ENCODE data around the gene ANAPC7. TPM values are rescaled to one million over a fixed set of nuclear protein-coding genes. Genes with fewer than 3 reads are reported as not detected.

The ANAPC7 gene
- total RNA-seq, 1 experiment from 2014 or later: 91.1 TPM

GRCh38 chr12:110354172-110354780, 49.2 kb downstream of the ANAPC7 start:
- Histone ChIP-seq H2BK120ac (ENCODE audit: low read depth, low read length, poor library complexity, severe bottlenecking) (no peak overlapping the region), H3K14ac (ENCODE audit: insufficient read depth, low read length) (no peak overlapping the region), H3K9me3 (ENCODE audit: control insufficient read depth, low read depth, low read length) (no peaks in the 10 kb centered on the region), H3K27me3 (ENCODE audit: insufficient read depth, low read length) (no peaks in the 10 kb centered on the region), H2BK15ac (ENCODE audit: low read depth, low read length) (no peak overlapping the region), H2BK20ac (ENCODE audit: low read depth, low read length, poor library complexity, severe bottlenecking) (no peak overlapping the region), H3K79me1 (ENCODE audit: insufficient read depth, low read depth, low read length, poor library complexity, severe bottlenecking) (no peaks in the 10 kb centered on the region), H3K23ac (ENCODE audit: insufficient read length, low read depth, low read length) (no peak overlapping the region), H4K5ac (ENCODE audit: insufficient read length, low read depth, low read length) (no peak overlapping the region), H2AFZ (ENCODE audit: low read length) (no peak overlapping the region), H3K4me1 (ENCODE audit: insufficient read depth, low read length) (no peaks in the 10 kb centered on the region), H2BK12ac (ENCODE audit: insufficient read length, low read depth, low read length) (no peak overlapping the region), H3K79me2 (ENCODE audit: insufficient read depth, low read length) (no peaks in the 10 kb centered on the region), H4K91ac (ENCODE audit: insufficient read length, low read depth, low read length) (no peak overlapping the region), H3K27ac (ENCODE audit: insufficient read length, low read depth, low read length) (no peak overlapping the region), H3K4me2 (ENCODE audit: insufficient read depth, insufficient read length, low read length) (no peak overlapping the region), H4K20me1 (ENCODE audit: control insufficient read depth, insufficient read depth, insufficient read length) (no peaks in the 10 kb centered on the region), H3K56ac (ENCODE audit: insufficient read length, low read depth, low read length) (no peak overlapping the region), H3K23me2 (ENCODE audit: insufficient read length, low read depth, low read length, poor library complexity, severe bottlenecking) (no peaks in the 10 kb centered on the region), H2BK5ac (ENCODE audit: insufficient read length, low read length) (no peak overlapping the region), H2AK5ac (ENCODE audit: insufficient read length, low read length) (no peak overlapping the region), H3K9ac (ENCODE audit: extremely low read depth, insufficient read length, low read length) (no peak overlapping the region), H3K4ac (ENCODE audit: low read depth, low read length) (no peak overlapping the region), H3T11ph (ENCODE audit: low read length) (no peak overlapping the region), H3K18ac (ENCODE audit: insufficient read length, low read depth, low read length) (no peak overlapping the region), H4K8ac (replicated peaks; ENCODE audit: insufficient read length, low read depth, low read length) (no peak overlapping the region)
- H3K4me3 Mint-ChIP-seq: no peak overlapping the region
- H3K27me3 Mint-ChIP-seq (ENCODE audit: low read depth): no peaks in the 10 kb centered on the region
- no peak for DNase-seq
- H3K36me3 Mint-ChIP-seq (ENCODE audit: insufficient read depth in 1 of 3, low read depth in 3 of 3): peaks cover 2 to 17% (median 15%) of the 10 kb centered on the region in 3 experiments; a peak in 6 of 7 replicates
- no peaks in the 10 kb centered on the region for H3K4me1 Mint-ChIP-seq
- H3K9me3 Mint-ChIP-seq: no peaks in the 10 kb centered on the region
- no peak overlapping the region for H3K27ac Mint-ChIP-seq
- no CpG with 5 or more reads among the region's 7 CpGs for WGBS (ENCODE audit: extremely low coverage, insufficient read length, low lambda C conversion rate)
- no peak for TF ChIP-seq CTCF (conservative IDR thresholded peaks at IDR 0.05)
